Measurements from ENCODE around the gene SIX1. TPM values are rescaled to one million over a fixed set of nuclear protein-coding genes. Genes with fewer than 3 reads are reported as not detected.
A peak's percentile ranks its signal among the peaks of the same experiment; 100 is the strongest.

SIX1 gene
- total RNA-seq, 3 donors from 2014 or later (not counting 1 experiment from before 2014, with no cell fraction given), result not detected

- no peak for TF ChIP-seq CTCF (IDR thresholded peaks at IDR 0.05)
- Mint-ChIP-seq H3K4me3 (no peak overlapping the region), H3K9me3 (no peaks in the 10 kb centered on the region), H3K36me3 (no peaks in the 10 kb centered on the region), H3K27ac (no peak overlapping the region), H3K4me1 (peaks cover 43 to 50% of the 10 kb centered on the region in 2 donors), H3K27me3 (ENCODE audit: low read depth in 2 of 2) (peaks cover 80 to 82% of the 10 kb centered on the region in 2 donors)
- Histone ChIP-seq H3K4me1 (ENCODE audit: control insufficient read depth, insufficient read depth, low read length) (peaks cover 37% of the 10 kb centered on the region), H3K27ac (ENCODE audit: low read length) (no peak overlapping the region), H3K9me3 (ENCODE audit: control insufficient read depth, insufficient read depth, low read length) (peaks cover 4% of the 10 kb centered on the region), H3K36me3 (ENCODE audit: control insufficient read depth, insufficient read depth, low read length) (no peaks in the 10 kb centered on the region), H3K4me3 (ENCODE audit: low read length) (no peak overlapping the region), H3K27me3 (ENCODE audit: control insufficient read depth, insufficient read depth, low read length) (peaks cover 61% of the 10 kb centered on the region)
- intact Hi-C loops (cut with micrococcal nuclease), result no loop called here
- ATAC-seq (no peak), DNase-seq (no peak)
- WGBS (ENCODE audit: insufficient coverage), result 14% methylated on average over 3 of the region's 3 CpGs
Measured at GRCh38 chr14:60654334-60654821, 5.1 kb upstream of the SIX1 start.

GRCh38 chr14:60653701-60654161 is 4.5 kb upstream of the SIX1 start:
- H3K27me3 ChIP-seq (ENCODE audit: control insufficient read depth, insufficient read depth, low read length), result peaks cover 60% of the 10 kb centered on the region

GRCh38 chr14:60652674-60653651 is 3.7 kb upstream of the SIX1 start:
- no peak for DNase-seq

More at GRCh38 chr14:60653701-60654161, 4.5 kb upstream of the SIX1 start:
- H3K27ac Mint-ChIP-seq, result no peak overlapping the region
- H3K4me3 ChIP-seq (ENCODE audit: low read length), result no peak overlapping the region
- no peak for TF ChIP-seq CTCF (IDR thresholded peaks at IDR 0.05)
- no peak overlapping the region for H3K27ac ChIP-seq (ENCODE audit: low read length)
- H3K27me3 Mint-ChIP-seq (ENCODE audit: low read depth in 2 of 2), result peaks cover 73 to 78% of the 10 kb centered on the region in 2 donors
- H3K9me3 ChIP-seq (ENCODE audit: control insufficient read depth, insufficient read depth, low read length), result peaks cover 4% of the 10 kb centered on the region
- 8% methylated on average over 14 of the region's 14 CpGs for WGBS (ENCODE audit: insufficient coverage)
- DNase-seq (no peak), ATAC-seq (no peak)
- no peaks in the 10 kb centered on the region for H3K36me3 Mint-ChIP-seq
- H3K9me3 Mint-ChIP-seq, result no peaks in the 10 kb centered on the region
- H3K36me3 ChIP-seq (ENCODE audit: control insufficient read depth, insufficient read depth, low read length), result no peaks in the 10 kb centered on the region
- no peak overlapping the region for H3K4me3 Mint-ChIP-seq
- peaks cover 42 to 50% of the 10 kb centered on the region in 2 donors for H3K4me1 Mint-ChIP-seq
- intact Hi-C loops (cut with micrococcal nuclease), result no loop called here
- peaks cover 40% of the 10 kb centered on the region for H3K4me1 ChIP-seq (ENCODE audit: control insufficient read depth, insufficient read depth, low read length)

More at GRCh38 chr14:60652674-60653651, 3.7 kb upstream of the SIX1 start:
- H3K36me3 ChIP-seq (ENCODE audit: control insufficient read depth, insufficient read depth, low read length), result no peaks in the 10 kb centered on the region
- no peaks in the 10 kb centered on the region for H3K9me3 Mint-ChIP-seq
- no peak overlapping the region for H3K27ac Mint-ChIP-seq
- H3K27me3 Mint-ChIP-seq (ENCODE audit: low read depth in 2 of 2), result peaks cover 69 to 78% of the 10 kb centered on the region in 2 donors
- no peaks in the 10 kb centered on the region for H3K36me3 Mint-ChIP-seq
- H3K4me3 Mint-ChIP-seq, result no peak overlapping the region
- peaks cover 34 to 50% of the 10 kb centered on the region in 2 donors for H3K4me1 Mint-ChIP-seq
- ATAC-seq, result peak in 1 of 3 donors; percentile 15
- WGBS (ENCODE audit: insufficient coverage), result 12% methylated on average over 44 of the region's 50 CpGs
- H3K27me3 ChIP-seq (ENCODE audit: control insufficient read depth, insufficient read depth, low read length), result peaks cover 63% of the 10 kb centered on the region
- H3K4me1 ChIP-seq (ENCODE audit: control insufficient read depth, insufficient read depth, low read length), result peaks cover 47% of the 10 kb centered on the region
- H3K9me3 ChIP-seq (ENCODE audit: control insufficient read depth, insufficient read depth, low read length), result peaks cover 4% of the 10 kb centered on the region
- TF ChIP-seq CTCF (IDR thresholded peaks at IDR 0.05), result no peak
- intact Hi-C loops (cut with micrococcal nuclease), result no loop called here
- H3K4me3 ChIP-seq (ENCODE audit: low read length), result no peak overlapping the region
- no peak overlapping the region for H3K27ac ChIP-seq (ENCODE audit: low read length)
